Nephron (organoid): ENCODE data around the gene ADGRG6.

ENCODE experiments used
- H3K27ac Mint-ChIP-seq, 3 experiments: 2 replicates each; pipeline ENCODE4 v1.8.0; 2020; ENCODE audit warnings: mixed read lengths in 3 of 3, mild to moderate bottlenecking in 2 of 3, moderate library complexity in 1 of 3
- H3K27me3 Mint-ChIP-seq: 2 replicates; pipeline ENCODE4 v1.8.0; 2021; ENCODE audit warnings: low read depth, mild to moderate bottlenecking, moderate library complexity, mixed read lengths
- H3K36me3 Mint-ChIP-seq: 2 replicates; pipeline ENCODE4 v1.8.0; 2020; ENCODE audit warnings: low read depth, mixed read lengths
- H3K4me1 Mint-ChIP-seq: 2 replicates; pipeline ENCODE4 v1.8.0; 2020; ENCODE audit warnings: mixed read lengths
- H3K4me3 Mint-ChIP-seq, 3 experiments: 2 replicates each; pipeline ENCODE4 v1.8.0; 2020; ENCODE audit warnings: mild to moderate bottlenecking in 3 of 3, mixed read lengths in 3 of 3, moderate library complexity in 2 of 3
- H3K9me3 Mint-ChIP-seq: 2 replicates; pipeline ENCODE4 v1.8.0; 2020; ENCODE audit warnings: mixed read lengths
- CTCF ChIP-seq, 3 experiments: fragments of 200-600 bp; sonication (generic); IDR thresholded peaks; one replicate each; pipeline ENCODE4 v1.5.0; 2021; ENCODE audit warnings: antibody characterized with exemption in 3 of 3; ENCODE audit not compliant: unreplicated experiment in 3 of 3

Gene ADGRG6

GRCh38 chr6:142304241-142304640 lies 2.4 kb downstream of the ADGRG6 start:
- H3K36me3 Mint-ChIP-seq = no peaks in the 10 kb centered on the region
- no peak overlapping the region for H3K4me3 Mint-ChIP-seq
- no peak for TF ChIP-seq CTCF (IDR thresholded peaks at IDR 0.05; ENCODE audit: unreplicated experiment in 3 of 3)
- peaks cover 29% of the 10 kb centered on the region for H3K27me3 Mint-ChIP-seq
- H3K4me1 Mint-ChIP-seq = peaks cover 10% of the 10 kb centered on the region
- no peaks in the 10 kb centered on the region for H3K9me3 Mint-ChIP-seq
- no peak overlapping the region for H3K27ac Mint-ChIP-seq

GRCh38 chr6:142306736-142307135 lies 4.9 kb downstream of the ADGRG6 start:
- Mint-ChIP-seq H3K27ac (no peak overlapping the region), H3K27me3 (peaks cover 17% of the 10 kb centered on the region), H3K36me3 (no peaks in the 10 kb centered on the region), H3K9me3 (no peaks in the 10 kb centered on the region), H3K4me3 (no peak overlapping the region), H3K4me1 (peaks cover 5% of the 10 kb centered on the region)
- no peak for TF ChIP-seq CTCF (IDR thresholded peaks at IDR 0.05; ENCODE audit: unreplicated experiment in 3 of 3)

GRCh38 chr6:142307963-142308748 lies 6.3 kb downstream of the ADGRG6 start:
- Mint-ChIP-seq H3K4me3 (no peak overlapping the region), H3K27me3 (peaks cover 3% of the 10 kb centered on the region), H3K36me3 (no peaks in the 10 kb centered on the region), H3K27ac (no peak overlapping the region), H3K4me1 (no peaks in the 10 kb centered on the region), H3K9me3 (no peaks in the 10 kb centered on the region)
- no peak for TF ChIP-seq CTCF (IDR thresholded peaks at IDR 0.05; ENCODE audit: unreplicated experiment in 3 of 3)

- Mint-ChIP-seq H3K4me3 (no peak overlapping the region), H3K27me3 (no peaks in the 10 kb centered on the region), H3K9me3 (no peaks in the 10 kb centered on the region), H3K27ac (no peak overlapping the region), H3K36me3 (no peaks in the 10 kb centered on the region), H3K4me1 (no peaks in the 10 kb centered on the region)
- no peak for TF ChIP-seq CTCF (IDR thresholded peaks at IDR 0.05; ENCODE audit: unreplicated experiment in 3 of 3)
Measured at GRCh38 chr6:142309426-142309825, 7.6 kb downstream of the ADGRG6 start.

GRCh38 chr6:142313284-142313683 lies 11.5 kb downstream of the ADGRG6 start:
- Mint-ChIP-seq H3K4me1 (no peaks in the 10 kb centered on the region), H3K9me3 (no peaks in the 10 kb centered on the region), H3K4me3 (no peak overlapping the region), H3K27me3 (no peaks in the 10 kb centered on the region), H3K27ac (no peak overlapping the region), H3K36me3 (no peaks in the 10 kb centered on the region)
- TF ChIP-seq CTCF (IDR thresholded peaks at IDR 0.05; ENCODE audit: unreplicated experiment in 3 of 3) = no peak

GRCh38 chr6:142316791-142317368 lies 15.1 kb downstream of the ADGRG6 start:
- no peaks in the 10 kb centered on the region for H3K36me3 Mint-ChIP-seq
- H3K27me3 Mint-ChIP-seq = no peaks in the 10 kb centered on the region

More at GRCh38 chr6:142316791-142317368, 15.1 kb downstream of the ADGRG6 start:
- no peak for TF ChIP-seq CTCF (IDR thresholded peaks at IDR 0.05; ENCODE audit: unreplicated experiment in 3 of 3)
- Mint-ChIP-seq H3K9me3 (no peaks in the 10 kb centered on the region), H3K4me1 (no peaks in the 10 kb centered on the region), H3K27ac (no peak overlapping the region), H3K4me3 (no peak overlapping the region)
